Neural progenitor cell (in vitro differentiated cells): ENCODE measurements around the gene GSG1.

ENCODE experiments used
- EZH2 ChIP-seq: fragments of 200-600 bp; sonication (generic); IDR thresholded peaks from 2 replicates; pipeline ENCODE4 v1.6.1; 2017; ENCODE audit warnings: antibody characterized with exemption, mild to moderate bottlenecking, moderate library complexity
- EZH2phosphoT487 ChIP-seq: fragments of 200-600 bp; sonication (generic); IDR thresholded peaks from 2 replicates; pipeline ENCODE4 v1.6.1; 2017; ENCODE audit warnings: antibody characterized with exemption
- TF ChIP-seq, protein P1 (sequence below): fragments of 200-600 bp; sonication (generic); IDR thresholded peaks from 2 replicates; pipeline ENCODE4 v1.5.1; 2017; ENCODE audit warnings: antibody characterized with exemption, mild to moderate bottlenecking

DNA sequence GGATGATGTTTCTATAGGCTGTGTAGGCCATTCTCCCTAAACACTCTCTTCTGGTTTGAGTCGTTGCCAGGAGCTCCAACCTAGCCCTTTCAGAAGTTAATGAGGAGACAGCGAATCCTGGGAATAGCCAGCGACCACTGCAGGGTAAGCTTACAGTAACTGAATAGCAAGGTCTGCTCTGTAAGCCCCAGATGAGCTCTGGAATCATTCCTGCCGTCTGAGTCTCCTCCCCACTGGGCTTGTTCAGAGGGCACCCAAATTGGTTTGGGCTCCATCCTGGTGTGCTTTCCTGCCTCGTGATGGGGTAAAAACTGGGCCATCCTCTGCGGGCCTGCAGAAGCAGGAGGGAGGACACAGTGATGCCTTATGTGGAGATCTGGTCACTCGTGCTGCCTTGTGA, 49.7 kb upstream of the GSG1 start:
- TF ChIP-seq, protein P1, sequence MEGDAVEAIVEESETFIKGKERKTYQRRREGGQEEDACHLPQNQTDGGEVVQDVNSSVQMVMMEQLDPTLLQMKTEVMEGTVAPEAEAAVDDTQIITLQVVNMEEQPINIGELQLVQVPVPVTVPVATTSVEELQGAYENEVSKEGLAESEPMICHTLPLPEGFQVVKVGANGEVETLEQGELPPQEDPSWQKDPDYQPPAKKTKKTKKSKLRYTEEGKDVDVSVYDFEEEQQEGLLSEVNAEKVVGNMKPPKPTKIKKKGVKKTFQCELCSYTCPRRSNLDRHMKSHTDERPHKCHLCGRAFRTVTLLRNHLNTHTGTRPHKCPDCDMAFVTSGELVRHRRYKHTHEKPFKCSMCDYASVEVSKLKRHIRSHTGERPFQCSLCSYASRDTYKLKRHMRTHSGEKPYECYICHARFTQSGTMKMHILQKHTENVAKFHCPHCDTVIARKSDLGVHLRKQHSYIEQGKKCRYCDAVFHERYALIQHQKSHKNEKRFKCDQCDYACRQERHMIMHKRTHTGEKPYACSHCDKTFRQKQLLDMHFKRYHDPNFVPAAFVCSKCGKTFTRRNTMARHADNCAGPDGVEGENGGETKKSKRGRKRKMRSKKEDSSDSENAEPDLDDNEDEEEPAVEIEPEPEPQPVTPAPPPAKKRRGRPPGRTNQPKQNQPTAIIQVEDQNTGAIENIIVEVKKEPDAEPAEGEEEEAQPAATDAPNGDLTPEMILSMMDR: no peak
- TF ChIP-seq EZH2: no peak
- TF ChIP-seq EZH2phosphoT487: no peak
